ENCODE measurements around the gene KDR. TPM values are rescaled to one million over a fixed set of nuclear protein-coding genes. Genes with fewer than 3 reads are reported as not detected.

The KDR gene
- total RNA-seq, 2 donors from 2014 or later = 2.1 to 14.9 TPM

DNA sequence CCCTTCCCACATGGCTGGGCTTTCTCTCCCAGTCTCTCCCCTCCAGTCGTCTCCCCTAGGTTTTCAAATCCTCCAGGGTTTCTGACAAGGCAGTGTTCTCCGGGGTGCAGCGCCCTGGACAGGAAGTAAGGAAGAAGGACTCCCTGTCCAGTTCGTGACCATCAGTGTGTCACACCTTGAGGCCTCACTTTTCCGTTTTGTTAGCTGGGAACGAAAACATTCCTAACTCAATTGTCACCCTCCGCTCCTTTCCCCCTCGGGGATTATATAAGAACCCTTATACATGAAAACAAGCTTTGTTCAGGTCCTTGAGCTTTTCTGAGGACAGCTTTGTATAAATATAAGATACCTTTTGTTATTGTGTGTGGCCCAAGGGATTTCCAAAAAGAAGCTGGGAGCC, 92.1 kb downstream of the KDR start:
- H3K9ac ChIP-seq (ENCODE audit: extremely low read depth, low read length, poor library complexity, severe bottlenecking) = peak overlapping the region; percentile 18
- WGBS, 2 experiments (ENCODE audit: insufficient coverage in 1 of 2, insufficient read length in 1 of 2) = 82 to 96% methylated on average over 4 to 8 of the region's 8 CpGs
- H3K4me3 Mint-ChIP-seq = no peak overlapping the region
- DNase-seq = no peak
- H3K9me3 Mint-ChIP-seq = no peaks in the 10 kb centered on the region
- peak overlapping the region; percentile 19 for H3K4me3 ChIP-seq (ENCODE audit: low read length)
- H3K36me3 Mint-ChIP-seq (ENCODE audit: low read depth) = no peaks in the 10 kb centered on the region
- no peaks in the 10 kb centered on the region for H3K36me3 ChIP-seq (ENCODE audit: control insufficient read depth, insufficient read depth, low read length)
- peaks cover 49% of the 10 kb centered on the region for H3K4me1 Mint-ChIP-seq
- no peak overlapping the region for H3K27ac ChIP-seq (ENCODE audit: low read depth, low read length)
- H3K27me3 Mint-ChIP-seq (ENCODE audit: insufficient read depth) = peaks cover 11% of the 10 kb centered on the region
- no peaks in the 10 kb centered on the region for H3K9me3 ChIP-seq (ENCODE audit: control insufficient read depth, low read length)
- H3K4me1 ChIP-seq (ENCODE audit: control insufficient read depth, insufficient read depth, low read length) = peaks cover 20% of the 10 kb centered on the region
- H3K27me3 ChIP-seq (ENCODE audit: control insufficient read depth, insufficient read depth, low read length, poor library complexity, severe bottlenecking) = no peaks in the 10 kb centered on the region
- TF ChIP-seq, protein P1, sequence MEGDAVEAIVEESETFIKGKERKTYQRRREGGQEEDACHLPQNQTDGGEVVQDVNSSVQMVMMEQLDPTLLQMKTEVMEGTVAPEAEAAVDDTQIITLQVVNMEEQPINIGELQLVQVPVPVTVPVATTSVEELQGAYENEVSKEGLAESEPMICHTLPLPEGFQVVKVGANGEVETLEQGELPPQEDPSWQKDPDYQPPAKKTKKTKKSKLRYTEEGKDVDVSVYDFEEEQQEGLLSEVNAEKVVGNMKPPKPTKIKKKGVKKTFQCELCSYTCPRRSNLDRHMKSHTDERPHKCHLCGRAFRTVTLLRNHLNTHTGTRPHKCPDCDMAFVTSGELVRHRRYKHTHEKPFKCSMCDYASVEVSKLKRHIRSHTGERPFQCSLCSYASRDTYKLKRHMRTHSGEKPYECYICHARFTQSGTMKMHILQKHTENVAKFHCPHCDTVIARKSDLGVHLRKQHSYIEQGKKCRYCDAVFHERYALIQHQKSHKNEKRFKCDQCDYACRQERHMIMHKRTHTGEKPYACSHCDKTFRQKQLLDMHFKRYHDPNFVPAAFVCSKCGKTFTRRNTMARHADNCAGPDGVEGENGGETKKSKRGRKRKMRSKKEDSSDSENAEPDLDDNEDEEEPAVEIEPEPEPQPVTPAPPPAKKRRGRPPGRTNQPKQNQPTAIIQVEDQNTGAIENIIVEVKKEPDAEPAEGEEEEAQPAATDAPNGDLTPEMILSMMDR (conservative IDR thresholded peaks at IDR 0.05) = no peak
- no peak overlapping the region for H3K27ac Mint-ChIP-seq

DNA sequence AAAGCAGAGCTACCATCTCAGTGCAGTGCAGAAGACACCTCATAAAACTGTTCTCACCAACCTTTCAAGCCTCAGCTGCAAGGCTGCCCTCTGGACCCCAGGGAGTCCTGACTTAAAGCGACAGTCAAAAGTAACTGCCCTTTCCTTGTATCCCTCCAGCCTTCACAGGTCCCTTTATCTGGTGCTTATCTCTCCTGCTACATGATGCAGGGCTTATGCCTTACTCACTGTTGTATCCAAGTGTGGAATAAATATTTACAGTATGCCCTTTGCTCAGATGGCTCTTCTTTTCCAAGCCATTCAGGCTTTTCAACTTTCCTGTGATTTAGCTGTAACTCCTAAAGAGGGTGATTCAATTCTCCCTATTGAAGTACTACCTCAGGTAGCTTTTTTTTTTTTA, 92.6 kb downstream of the KDR start:
- DNase-seq = peak; percentile 66
- H3K27me3 Mint-ChIP-seq (ENCODE audit: insufficient read depth) = peaks cover 8% of the 10 kb centered on the region
- peaks cover 49% of the 10 kb centered on the region for H3K4me1 Mint-ChIP-seq
- no peaks in the 10 kb centered on the region for H3K9me3 Mint-ChIP-seq
- H3K9ac ChIP-seq (ENCODE audit: extremely low read depth, low read length, poor library complexity, severe bottlenecking) = peak overlapping the region; percentile 18
- 36 to 75% methylated on average over 1 of the region's 1 CpG for WGBS, 2 experiments (ENCODE audit: insufficient coverage in 1 of 2, insufficient read length in 1 of 2)
- H3K27ac ChIP-seq (ENCODE audit: low read depth, low read length) = no peak overlapping the region
- H3K36me3 ChIP-seq (ENCODE audit: control insufficient read depth, insufficient read depth, low read length) = no peaks in the 10 kb centered on the region
- H3K4me3 Mint-ChIP-seq = no peak overlapping the region
- TF ChIP-seq, protein P1 (conservative IDR thresholded peaks at IDR 0.05) = no peak
- H3K4me3 ChIP-seq (ENCODE audit: low read length) = peak overlapping the region; percentile 19
- H3K9me3 ChIP-seq (ENCODE audit: control insufficient read depth, low read length) = no peaks in the 10 kb centered on the region
- no peak overlapping the region for H3K27ac Mint-ChIP-seq
- H3K4me1 ChIP-seq (ENCODE audit: control insufficient read depth, insufficient read depth, low read length) = peaks cover 20% of the 10 kb centered on the region
- H3K27me3 ChIP-seq (ENCODE audit: control insufficient read depth, insufficient read depth, low read length, poor library complexity, severe bottlenecking) = no peaks in the 10 kb centered on the region
- no peaks in the 10 kb centered on the region for H3K36me3 Mint-ChIP-seq (ENCODE audit: low read depth)

DNA sequence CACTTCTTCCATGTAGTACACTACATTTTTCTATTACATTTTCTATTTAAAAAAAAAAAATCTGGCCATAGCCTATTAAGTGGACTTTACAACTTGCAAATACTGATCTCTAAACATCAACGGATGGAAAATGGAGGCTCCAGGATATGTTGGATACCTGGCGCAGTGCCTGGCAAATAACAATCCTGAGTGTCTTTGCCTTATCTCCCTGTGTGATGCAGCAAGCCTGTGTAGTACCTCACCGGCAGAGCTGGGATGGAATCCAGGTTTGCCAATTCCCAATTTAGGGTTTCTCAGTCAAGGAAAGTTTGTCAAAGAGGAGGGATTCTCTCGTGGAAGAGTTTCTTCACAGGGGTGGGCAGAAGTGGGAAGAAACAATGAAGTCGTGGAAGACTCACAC, 93.2 kb downstream of the KDR start:
- no peaks in the 10 kb centered on the region for H3K9me3 ChIP-seq (ENCODE audit: control insufficient read depth, low read length)
- no peaks in the 10 kb centered on the region for H3K9me3 Mint-ChIP-seq
- WGBS, 2 experiments (ENCODE audit: insufficient coverage in 1 of 2, insufficient read length in 1 of 2) = 88 to 90% methylated on average over 4 to 5 of the region's 5 CpGs
- peaks cover 46% of the 10 kb centered on the region for H3K4me1 Mint-ChIP-seq
- peaks cover 20% of the 10 kb centered on the region for H3K4me1 ChIP-seq (ENCODE audit: control insufficient read depth, insufficient read depth, low read length)
- H3K36me3 Mint-ChIP-seq (ENCODE audit: low read depth) = no peaks in the 10 kb centered on the region
- peaks cover 8% of the 10 kb centered on the region for H3K27me3 Mint-ChIP-seq (ENCODE audit: insufficient read depth)
- H3K4me3 ChIP-seq (ENCODE audit: low read length) = no peak overlapping the region
- H3K9ac ChIP-seq (ENCODE audit: extremely low read depth, low read length, poor library complexity, severe bottlenecking) = no peak overlapping the region
- no peak overlapping the region for H3K4me3 Mint-ChIP-seq
- DNase-seq = no peak
- H3K27ac ChIP-seq (ENCODE audit: low read depth, low read length) = no peak overlapping the region
- no peak overlapping the region for H3K27ac Mint-ChIP-seq
- H3K36me3 ChIP-seq (ENCODE audit: control insufficient read depth, insufficient read depth, low read length) = no peaks in the 10 kb centered on the region
- no peaks in the 10 kb centered on the region for H3K27me3 ChIP-seq (ENCODE audit: control insufficient read depth, insufficient read depth, low read length, poor library complexity, severe bottlenecking)
- TF ChIP-seq, protein P1 (conservative IDR thresholded peaks at IDR 0.05) = no peak
